ENCODE data around the gene RNASE8.

Gene RNASE8

GRCh38 chr14:21074398-21075272, 17.0 kb downstream of the RNASE8 start:
- DNase-seq: no peak

DNA sequence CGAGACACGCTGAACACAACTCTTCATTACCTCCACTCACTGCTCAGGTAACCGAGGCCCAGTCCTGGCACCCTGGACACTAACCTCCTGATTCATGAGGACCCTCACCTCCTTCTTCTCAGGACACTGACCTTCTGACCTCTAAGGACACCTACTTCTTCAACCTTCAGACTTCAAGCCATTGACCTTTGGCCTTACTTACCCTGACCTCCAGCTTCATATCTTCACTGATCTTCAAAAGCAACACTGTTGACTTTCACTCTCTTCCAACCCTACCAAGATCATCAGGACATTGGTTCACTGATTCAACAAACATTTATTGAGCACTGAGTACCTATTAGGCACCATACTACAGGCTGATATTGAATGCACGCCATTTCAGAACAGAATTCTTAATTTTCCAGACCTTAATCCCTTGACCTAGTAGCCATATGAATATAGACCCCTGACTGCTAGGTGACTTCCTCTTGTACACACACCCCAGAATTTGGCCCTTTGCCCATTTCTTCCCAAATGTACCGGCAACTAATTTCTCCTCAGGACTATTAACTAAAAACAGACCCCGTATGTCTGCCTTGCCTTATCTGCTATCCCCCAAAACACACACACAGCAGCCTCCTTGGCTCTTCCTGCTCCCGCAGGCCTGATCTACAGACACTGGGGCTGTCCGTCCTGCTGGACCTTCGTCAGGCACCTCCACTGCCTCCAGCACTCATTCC, 18.3 kb downstream of the RNASE8 start:
- DNase-seq: no peak

- no peak for DNase-seq
These were observed 20.1 kb downstream of the RNASE8 start for GRCh38 chr14:21077672-21078071.

GRCh38 chr14:21078287-21078686, 20.7 kb downstream of the RNASE8 start:
- DNase-seq: no peak

DNA sequence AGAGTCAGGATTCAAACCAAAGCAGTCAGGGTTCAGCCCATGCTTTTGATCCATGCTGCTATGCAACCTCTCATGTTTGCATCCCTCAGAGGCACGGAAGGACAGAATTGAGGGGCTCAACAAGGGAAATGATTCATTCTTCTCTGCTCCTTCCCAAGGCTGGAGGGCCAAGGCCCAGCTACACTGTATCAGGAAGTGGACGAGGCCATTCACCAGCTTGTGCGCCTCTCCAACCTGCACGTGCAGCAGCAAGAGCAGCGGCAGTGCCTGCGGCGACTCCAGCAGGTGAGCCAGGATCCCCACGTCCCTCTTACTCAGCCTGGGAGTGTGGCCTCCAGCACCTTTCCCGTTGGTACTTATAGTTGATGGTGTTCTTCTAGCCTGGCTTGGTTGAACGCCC, 21.1 kb downstream of the RNASE8 start:
- no peak for DNase-seq

DNA sequence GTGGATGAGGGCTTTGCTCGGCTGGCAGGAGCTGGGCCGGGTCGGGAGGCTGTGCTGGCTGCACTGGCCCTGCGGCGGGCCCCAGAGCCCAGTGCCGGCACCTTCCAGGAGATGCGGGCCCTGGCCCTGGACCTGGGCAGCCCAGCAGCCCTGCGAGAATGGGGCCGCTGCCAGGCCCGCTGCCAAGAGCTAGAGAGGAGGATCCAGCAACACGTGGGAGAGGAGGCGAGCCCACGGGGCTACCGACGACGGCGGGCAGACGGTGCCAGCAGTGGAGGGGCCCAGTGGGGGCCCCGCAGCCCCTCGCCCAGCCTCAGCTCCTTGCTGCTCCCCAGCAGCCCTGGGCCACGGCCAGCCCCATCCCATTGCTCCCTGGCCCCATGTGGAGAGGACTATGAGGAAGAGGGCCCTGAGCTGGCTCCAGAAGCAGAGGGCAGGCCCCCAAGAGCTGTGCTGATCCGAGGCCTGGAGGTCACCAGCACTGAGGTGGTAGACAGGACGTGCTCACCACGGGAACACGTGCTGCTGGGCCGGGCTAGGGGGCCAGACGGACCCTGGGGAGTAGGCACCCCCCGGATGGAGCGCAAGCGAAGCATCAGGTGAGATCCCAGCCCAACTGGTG, 24.0 kb downstream of the RNASE8 start:
- DNase-seq: no peak

DNA sequence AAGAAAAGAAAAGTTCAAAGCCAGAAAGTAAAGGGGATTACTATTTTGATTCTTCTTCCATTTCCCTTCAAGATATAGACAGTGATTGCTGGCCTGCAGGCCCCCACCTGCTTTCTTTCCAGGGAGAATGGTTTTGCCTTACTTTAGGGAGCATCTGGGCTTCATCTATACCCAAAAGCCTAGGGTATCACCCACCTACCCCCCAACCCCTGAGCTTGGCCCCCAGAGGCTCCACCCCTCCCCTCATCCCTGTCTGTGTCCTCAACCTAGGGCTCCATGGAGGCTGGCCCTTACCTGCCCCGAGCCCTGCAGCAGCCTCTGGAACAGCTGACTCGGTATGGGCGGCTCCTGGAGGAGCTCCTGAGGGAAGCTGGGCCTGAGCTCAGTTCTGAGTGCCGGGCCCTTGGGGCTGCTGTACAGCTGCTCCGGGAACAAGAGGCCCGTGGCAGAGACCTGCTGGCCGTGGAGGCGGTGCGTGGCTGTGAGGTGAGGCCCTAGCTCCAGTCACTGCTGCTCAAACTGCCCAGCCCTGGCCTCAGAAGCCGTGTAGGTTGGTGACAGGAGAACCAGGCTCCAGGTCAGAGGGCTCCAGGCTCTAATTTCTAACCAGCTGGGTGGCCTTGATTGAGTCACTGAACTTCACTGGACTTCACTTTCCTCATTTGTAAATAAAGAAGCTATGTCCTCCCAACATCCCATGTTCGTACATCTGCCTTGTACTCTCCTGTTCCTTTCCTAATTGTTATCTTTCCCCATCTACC, 26.1 kb downstream of the RNASE8 start:
- DNase-seq: no peak

GRCh38 chr14:21084396-21084795, 26.8 kb downstream of the RNASE8 start:
- no peak for DNase-seq

DNA sequence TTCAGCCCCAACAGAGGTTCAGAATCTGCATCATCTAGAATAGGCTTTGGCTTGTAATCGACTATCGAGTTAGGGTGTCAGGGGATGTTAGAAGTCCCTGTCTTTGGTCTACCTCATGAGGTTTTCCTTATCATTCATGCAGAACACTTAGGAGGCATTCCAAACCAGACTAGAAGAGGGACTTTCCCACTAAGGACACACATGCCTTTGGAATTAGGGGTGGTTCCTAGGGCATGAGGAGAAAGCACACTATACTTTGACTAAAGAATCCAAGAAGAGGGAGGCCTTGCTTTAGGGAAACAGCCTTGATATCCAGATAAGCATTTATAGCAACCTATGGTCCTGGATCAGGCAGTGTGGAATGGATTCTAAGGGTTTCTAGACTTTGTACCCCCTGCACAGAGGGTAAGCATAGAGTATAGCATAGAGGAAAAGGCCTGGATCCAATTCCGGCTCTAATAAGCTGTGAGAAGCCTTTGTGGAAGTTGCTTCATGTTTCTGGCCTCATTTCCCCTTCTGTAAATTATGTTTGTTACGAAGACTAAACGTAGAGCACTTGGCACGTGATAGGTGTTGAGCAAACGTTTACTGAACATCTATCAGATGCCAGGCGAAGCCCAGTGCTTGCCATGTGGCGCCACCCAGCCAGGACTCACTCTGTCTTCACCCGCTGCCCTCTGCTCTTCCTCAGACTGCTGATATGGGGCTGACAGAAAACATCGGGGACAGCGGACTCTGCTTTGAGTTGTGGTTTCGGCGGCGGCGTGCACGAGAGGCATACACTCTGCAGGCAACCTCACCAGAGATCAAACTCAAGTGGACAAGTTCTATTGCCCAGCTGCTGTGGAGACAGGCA, 27.6 kb downstream of the RNASE8 start:
- peak; percentile 14 for DNase-seq

DNA sequence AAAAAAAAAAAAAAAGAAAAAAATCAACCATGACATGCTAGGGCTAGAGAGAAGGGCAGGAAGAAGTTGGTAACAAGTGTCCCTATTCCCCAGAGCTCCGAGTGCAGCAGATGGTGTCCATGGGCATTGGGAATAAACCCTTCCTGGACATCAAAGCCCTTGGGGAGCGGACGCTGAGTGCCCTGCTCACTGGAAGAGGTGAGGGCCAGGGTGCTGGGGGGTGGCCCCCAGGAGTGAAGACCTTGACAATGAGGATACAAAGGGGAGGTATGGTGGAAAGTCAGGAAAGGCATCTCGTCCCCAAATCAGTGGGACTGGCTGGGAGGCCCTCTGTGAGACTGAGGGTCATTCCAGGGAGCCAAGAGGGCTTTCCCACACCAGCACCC, 29.3 kb downstream of the RNASE8 start:
- no peak for DNase-seq

GRCh38 chr14:21087294-21088091, 29.9 kb downstream of the RNASE8 start:
- DNase-seq: peak; percentile 71

DNA sequence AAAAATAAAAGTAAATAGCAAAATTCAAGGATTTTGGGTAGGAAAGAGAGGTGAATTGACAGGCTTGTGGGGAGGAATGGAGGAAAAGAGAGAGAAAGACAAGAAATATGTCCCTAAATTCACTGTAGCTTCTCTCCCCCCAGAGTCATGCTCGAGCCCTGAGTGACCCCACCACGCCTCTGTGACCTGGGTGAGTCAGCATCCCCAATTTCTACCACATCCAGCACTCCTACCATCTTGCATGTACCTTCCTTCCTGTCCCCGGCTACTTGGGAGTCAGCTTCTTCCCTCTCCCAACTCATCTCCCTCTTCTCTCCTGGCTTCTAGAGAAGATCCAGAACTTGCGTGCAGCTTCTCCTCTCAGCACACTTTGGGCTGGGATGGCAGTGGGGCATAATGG, 31.1 kb downstream of the RNASE8 start:
- no peak for DNase-seq

GRCh38 chr14:21089271-21089670, 31.6 kb downstream of the RNASE8 start:
- DNase-seq: no peak

- DNase-seq: no peak
These were observed 32.2 kb downstream of the RNASE8 start for GRCh38 chr14:21089877-21090193.

DNA sequence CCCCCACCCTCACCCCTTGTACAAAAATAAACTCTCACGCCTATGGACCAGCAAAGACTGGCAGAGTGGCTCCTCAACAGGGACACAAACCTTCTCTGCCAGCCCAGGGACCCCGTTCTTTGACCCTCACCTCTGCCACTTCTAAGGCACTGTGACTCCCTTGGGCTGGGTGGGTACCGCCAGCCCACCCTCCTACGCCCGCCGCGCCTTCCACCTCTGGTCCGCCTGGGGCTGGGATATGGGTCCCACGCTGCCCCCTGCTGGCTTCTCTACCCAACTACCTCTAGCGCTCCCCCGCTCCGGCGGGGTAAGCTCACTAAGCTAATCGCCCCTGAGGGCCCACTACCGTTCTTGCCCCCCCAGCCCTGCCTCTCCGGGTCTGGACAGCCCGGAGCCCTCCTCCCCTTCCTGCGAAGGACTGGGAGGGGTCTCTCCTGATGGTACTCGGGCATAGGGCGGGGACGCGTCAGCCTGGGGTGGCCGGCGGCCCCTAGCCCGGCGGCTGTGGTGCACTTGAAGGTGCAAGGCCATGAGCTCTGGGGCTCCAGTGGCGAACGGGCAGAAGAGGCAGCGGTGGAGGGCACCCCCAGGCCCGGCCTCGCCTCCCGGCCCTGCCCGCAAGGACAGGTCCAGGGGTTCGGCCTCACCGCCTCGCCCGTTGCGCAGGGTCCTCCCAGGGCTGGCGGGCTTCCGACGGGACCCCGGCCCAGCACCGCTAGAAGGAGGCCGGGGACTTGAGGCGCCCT, 32.7 kb downstream of the RNASE8 start:
- DNase-seq: no peak

GRCh38 chr14:21090940-21091663, 33.5 kb downstream of the RNASE8 start:
- DNase-seq: no peak

DNA sequence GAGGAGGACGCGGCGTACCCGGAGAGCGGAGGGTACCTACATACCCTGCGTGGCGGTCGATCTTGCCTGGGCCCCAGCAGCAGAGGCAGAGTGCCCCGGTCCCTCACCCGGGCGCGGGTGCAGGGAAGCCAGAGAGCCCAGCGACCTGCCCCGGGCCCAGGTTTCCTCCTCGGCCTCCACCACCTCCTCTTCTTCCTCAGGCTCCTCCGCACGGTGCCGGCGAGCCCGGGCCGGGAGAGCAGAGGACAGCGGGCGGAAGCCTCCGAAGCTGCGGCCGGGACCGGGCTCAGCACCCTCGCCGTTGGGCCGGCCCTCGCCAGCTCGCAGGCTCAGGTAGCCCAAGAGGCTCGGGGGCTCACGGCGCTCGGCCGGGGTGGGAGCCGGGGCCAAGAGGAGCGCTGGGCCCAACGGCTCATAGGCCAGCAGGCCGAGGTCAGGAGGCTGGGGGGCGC, 34.2 kb downstream of the RNASE8 start:
- no peak for DNase-seq

DNA sequence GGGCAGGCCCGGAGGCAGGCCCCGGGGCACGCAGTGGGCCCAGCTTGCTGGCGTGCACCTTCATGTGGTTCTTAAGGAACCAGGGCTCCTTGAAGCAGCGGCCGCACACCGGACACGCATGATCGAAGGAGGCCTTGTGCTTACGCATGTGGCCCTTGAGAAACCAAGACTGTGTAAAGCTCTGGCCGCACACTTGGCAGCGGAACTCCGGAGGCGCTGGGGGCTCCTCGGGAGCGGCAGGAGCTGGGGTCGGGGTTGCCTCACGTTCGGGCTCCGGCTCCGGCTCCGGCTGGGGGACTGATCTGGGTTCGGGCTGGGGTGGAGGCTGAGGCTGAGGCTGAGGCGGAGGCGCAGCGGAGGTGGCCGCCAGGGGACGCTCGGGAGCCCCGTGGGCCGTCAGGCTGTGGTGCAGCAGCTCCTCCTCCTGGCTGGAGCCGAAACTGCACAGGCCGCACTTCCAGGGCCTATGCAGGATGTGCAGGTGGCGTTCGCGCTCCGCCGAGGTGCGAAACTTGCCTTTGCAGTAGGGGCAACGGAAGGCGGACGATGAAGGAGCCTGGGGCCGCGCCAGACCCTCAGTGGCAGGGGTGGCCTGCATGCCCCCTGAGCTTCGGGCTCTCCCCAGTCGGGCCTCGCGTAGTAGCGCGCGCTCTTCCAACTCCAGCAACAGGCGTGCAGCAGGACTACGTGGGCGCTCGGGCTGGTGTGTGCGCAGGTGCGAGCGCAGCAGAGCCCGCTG, 34.8 kb downstream of the RNASE8 start:
- DNase-seq: peak; percentile 86

DNA sequence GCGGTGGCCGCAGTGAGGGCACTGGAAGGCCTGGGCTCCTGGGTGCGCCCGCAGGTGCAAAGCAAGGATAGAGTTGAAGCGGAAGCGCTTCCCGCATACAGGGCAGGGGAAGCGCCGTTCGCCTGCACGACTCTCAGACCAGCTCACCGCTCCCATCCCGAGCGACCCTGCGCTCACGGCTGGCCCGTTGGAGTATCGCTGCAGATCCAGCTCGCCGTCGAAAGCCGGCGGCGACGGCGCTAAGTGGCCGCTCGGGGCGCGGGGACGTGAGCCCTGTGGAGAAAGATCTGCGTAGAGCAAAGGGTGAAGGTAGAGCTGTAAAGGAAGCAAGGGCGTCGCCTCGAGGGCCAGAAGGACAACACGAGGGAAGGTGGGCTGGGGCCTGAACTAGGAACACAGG, 35.4 kb downstream of the RNASE8 start:
- DNase-seq: no peak

Measured in right hindlimb (tissue), 1 donor.